Measurements from ENCODE around the gene TMEM51.

DNA sequence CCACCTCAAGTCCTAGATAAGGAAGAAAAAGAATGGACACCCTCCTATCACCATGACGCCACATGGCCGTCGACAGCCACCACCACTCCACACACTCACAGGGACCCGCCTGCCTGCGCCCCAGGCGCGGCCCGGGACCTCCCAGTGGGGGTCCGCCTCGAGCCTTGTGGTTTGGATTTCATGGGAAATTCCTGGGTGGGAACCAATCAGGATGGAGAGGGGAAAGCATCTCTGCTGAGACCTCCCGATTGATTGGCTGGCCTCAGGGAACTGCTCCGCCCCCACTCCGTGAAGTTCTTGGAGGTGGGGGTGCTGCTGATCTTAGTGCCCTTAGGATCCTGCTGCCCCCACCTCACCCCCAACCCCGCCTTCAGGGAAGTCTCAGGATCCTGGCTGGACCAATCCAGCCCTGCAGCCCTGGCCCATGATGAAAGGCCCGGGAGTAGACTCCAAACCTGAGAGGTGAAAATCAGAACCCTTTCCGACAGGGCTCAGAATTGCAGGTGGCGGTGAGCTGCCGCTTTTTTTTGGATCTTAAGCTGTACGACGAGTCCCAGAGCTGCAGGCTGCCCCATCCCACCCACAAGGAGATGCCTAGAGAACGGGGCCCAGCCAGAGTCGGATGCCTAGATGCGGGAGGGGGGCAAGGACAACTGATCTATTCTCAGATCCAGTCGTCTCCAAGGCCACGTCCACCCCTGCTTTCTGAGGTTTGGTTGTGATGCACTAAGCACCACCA lies 29.0 kb upstream of the TMEM51 start:
- TF ChIP-seq, protein P1, sequence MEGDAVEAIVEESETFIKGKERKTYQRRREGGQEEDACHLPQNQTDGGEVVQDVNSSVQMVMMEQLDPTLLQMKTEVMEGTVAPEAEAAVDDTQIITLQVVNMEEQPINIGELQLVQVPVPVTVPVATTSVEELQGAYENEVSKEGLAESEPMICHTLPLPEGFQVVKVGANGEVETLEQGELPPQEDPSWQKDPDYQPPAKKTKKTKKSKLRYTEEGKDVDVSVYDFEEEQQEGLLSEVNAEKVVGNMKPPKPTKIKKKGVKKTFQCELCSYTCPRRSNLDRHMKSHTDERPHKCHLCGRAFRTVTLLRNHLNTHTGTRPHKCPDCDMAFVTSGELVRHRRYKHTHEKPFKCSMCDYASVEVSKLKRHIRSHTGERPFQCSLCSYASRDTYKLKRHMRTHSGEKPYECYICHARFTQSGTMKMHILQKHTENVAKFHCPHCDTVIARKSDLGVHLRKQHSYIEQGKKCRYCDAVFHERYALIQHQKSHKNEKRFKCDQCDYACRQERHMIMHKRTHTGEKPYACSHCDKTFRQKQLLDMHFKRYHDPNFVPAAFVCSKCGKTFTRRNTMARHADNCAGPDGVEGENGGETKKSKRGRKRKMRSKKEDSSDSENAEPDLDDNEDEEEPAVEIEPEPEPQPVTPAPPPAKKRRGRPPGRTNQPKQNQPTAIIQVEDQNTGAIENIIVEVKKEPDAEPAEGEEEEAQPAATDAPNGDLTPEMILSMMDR (IDR thresholded peaks at IDR 0.05) = no peak
- TF ChIP-seq POLR2AphosphoS5 (IDR thresholded peaks at IDR 0.05) (no peak), POLR2A (IDR thresholded peaks at IDR 0.05) (no peak)

Measured in transverse colon (tissue), 4 donors.